Testis (tissue), 2 donors: ENCODE data around the gene WDR93.

Experiments used
- CTCF ChIP-seq, 3 experiments: fragments of 450-650 bp in 2 of 3; fragments of 200-600 bp in 1 of 3; sonication (generic) in 1 of 3; IDR thresholded peaks; one replicate each; pipeline ENCODE4 v1.5.1; 2016 to 2019; ENCODE audit warnings: antibody characterized with exemption in 3 of 3, mild to moderate bottlenecking in 2 of 3, moderate library complexity in 1 of 3
- POLR2A ChIP-seq: fragments of 450-650 bp; IDR thresholded peaks from one replicate; pipeline ENCODE4 v1.6.1; 2017; ENCODE audit warnings: antibody characterized with exemption, mild to moderate bottlenecking, moderate library complexity

GRCh38 chr15:89674526-89674925 is 16.1 kb upstream of the WDR93 start:
- TF ChIP-seq CTCF (IDR thresholded peaks at IDR 0.05), result no peak
- TF ChIP-seq POLR2A, result no peak
